Measurements from ENCODE around the gene UBE2E2. TPM values are rescaled to one million over a fixed set of nuclear protein-coding genes. Genes with fewer than 3 reads are reported as not detected.

Gene UBE2E2
- total RNA-seq, 1 experiment from 2014 or later, result 54.9 TPM

DNA sequence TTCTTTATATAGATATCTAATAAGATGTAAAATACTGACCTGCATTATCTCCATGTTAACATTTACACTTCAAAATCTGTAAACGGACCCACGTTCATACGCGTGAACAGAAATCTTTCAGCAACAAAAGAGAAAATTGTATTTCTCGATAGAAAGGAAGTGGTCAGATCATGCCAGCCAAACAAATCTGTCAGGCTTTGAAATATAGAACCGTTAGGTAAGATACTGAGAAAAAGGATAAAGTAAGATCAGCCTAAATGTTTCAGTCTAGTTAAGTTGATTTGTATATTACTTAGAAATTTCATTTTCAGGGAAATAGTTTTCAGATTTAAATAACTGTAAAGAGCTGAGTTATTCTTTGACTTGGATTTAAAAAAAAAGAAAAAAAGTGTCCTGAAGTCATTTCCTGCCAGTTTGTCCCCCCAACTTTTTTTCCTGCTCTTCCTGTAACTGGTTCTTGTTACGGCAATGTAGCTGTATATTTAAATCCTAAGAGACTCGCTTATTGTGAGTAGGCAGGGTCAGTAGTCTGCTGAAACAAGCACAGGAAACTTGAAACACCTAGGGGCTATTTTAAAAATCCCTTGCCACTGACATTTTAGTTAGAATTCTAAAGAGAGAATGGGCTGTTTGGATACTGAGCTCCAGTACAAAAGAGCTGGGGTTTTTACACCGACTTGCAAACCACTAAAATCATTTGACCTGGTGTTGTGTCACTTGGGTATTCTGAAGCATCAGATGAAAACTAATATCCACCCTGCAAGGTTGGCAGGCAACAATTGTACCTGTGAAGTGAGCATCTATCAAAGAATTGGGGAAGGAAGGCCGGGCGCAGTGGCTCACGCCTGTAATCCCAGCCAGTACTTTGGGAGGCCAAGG is 237.5 kb downstream of the UBE2E2 start:
- CTCF ChIA-PET, result no interaction called here
- no peak overlapping the region; the same call in 1 of the 2 replicates for H3K27ac Mint-ChIP-seq

More for the DNA sequence above, 237.5 kb downstream of the UBE2E2 start:
- no peak overlapping the region for H3K4me3 Mint-ChIP-seq
- H3K9me3 Mint-ChIP-seq, result no peaks in the 10 kb centered on the region
- ATAC-seq (no peak), DNase-seq (ENCODE audit: low spot score) (no peak)
- POLR2A ChIA-PET, result interaction anchor here (1.5 kb wide), 1 partner anchor 40 kb away, joined by 3 read pairs; no protein-coding TSS in a partner anchor
- no peaks in the 10 kb centered on the region for H3K36me3 Mint-ChIP-seq
- no peaks in the 10 kb centered on the region for H3K27me3 Mint-ChIP-seq (ENCODE audit: low read depth)
- H3K4me1 Mint-ChIP-seq, result peaks cover 58% of the 10 kb centered on the region
- TF ChIP-seq, protein P1, sequence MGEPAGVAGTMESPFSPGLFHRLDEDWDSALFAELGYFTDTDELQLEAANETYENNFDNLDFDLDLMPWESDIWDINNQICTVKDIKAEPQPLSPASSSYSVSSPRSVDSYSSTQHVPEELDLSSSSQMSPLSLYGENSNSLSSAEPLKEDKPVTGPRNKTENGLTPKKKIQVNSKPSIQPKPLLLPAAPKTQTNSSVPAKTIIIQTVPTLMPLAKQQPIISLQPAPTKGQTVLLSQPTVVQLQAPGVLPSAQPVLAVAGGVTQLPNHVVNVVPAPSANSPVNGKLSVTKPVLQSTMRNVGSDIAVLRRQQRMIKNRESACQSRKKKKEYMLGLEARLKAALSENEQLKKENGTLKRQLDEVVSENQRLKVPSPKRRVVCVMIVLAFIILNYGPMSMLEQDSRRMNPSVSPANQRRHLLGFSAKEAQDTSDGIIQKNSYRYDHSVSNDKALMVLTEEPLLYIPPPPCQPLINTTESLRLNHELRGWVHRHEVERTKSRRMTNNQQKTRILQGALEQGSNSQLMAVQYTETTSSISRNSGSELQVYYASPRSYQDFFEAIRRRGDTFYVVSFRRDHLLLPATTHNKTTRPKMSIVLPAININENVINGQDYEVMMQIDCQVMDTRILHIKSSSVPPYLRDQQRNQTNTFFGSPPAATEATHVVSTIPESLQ (CRISPR knock-in tag; IDR thresholded peaks at IDR 0.05), result no peak
- no peak for TF ChIP-seq HMGXB4 (CRISPR knock-in tag; IDR thresholded peaks at IDR 0.05)
- no peak for TF ChIP-seq FOXP1 (CRISPR knock-in tag; IDR thresholded peaks at IDR 0.05; ENCODE audit: borderline replicate concordance)
- TF ChIP-seq KAT7 (CRISPR knock-in tag; IDR thresholded peaks at IDR 0.05; ENCODE audit: borderline replicate concordance), result no peak
- no peak for TF ChIP-seq ARID4B (CRISPR knock-in tag; IDR thresholded peaks at IDR 0.05; ENCODE audit: borderline replicate concordance)
- TF ChIP-seq, protein P2, sequence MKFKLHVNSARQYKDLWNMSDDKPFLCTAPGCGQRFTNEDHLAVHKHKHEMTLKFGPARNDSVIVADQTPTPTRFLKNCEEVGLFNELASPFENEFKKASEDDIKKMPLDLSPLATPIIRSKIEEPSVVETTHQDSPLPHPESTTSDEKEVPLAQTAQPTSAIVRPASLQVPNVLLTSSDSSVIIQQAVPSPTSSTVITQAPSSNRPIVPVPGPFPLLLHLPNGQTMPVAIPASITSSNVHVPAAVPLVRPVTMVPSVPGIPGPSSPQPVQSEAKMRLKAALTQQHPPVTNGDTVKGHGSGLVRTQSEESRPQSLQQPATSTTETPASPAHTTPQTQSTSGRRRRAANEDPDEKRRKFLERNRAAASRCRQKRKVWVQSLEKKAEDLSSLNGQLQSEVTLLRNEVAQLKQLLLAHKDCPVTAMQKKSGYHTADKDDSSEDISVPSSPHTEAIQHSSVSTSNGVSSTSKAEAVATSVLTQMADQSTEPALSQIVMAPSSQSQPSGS (CRISPR knock-in tag; IDR thresholded peaks at IDR 0.05; ENCODE audit: borderline replicate concordance, low read depth), result no peak
- TF ChIP-seq NFE2L1 (CRISPR knock-in tag; IDR thresholded peaks at IDR 0.05), result no peak
- TF ChIP-seq ESRRA (CRISPR knock-in tag; IDR thresholded peaks at IDR 0.05; ENCODE audit: borderline replicate concordance), result no peak
- no peak for TF ChIP-seq GABPB1 (CRISPR knock-in tag; IDR thresholded peaks at IDR 0.05)
- TF ChIP-seq SMAD3 (CRISPR knock-in tag; IDR thresholded peaks at IDR 0.05; ENCODE audit: borderline replicate concordance), result no peak
- TF ChIP-seq HMGA2 (CRISPR knock-in tag; IDR thresholded peaks at IDR 0.05), result no peak
- no peak for TF ChIP-seq USF1 (CRISPR knock-in tag; IDR thresholded peaks at IDR 0.05)

Data from WTC11 (cell line).